ENCODE measurements around the gene PTPRN2. TPM values are rescaled to one million over a fixed set of nuclear protein-coding genes. Genes with fewer than 3 reads are reported as not detected.
"Not testable (repeated sequence)": the region's sequence is repeated elsewhere in the genome, so short reads cannot be mapped to it uniquely, and the experiment has no call there.

PTPRN2 gene
- polyA plus RNA-seq, 3 donors from 2014 or later, result 1.9 to 3.7 (median 2.2) TPM

DNA sequence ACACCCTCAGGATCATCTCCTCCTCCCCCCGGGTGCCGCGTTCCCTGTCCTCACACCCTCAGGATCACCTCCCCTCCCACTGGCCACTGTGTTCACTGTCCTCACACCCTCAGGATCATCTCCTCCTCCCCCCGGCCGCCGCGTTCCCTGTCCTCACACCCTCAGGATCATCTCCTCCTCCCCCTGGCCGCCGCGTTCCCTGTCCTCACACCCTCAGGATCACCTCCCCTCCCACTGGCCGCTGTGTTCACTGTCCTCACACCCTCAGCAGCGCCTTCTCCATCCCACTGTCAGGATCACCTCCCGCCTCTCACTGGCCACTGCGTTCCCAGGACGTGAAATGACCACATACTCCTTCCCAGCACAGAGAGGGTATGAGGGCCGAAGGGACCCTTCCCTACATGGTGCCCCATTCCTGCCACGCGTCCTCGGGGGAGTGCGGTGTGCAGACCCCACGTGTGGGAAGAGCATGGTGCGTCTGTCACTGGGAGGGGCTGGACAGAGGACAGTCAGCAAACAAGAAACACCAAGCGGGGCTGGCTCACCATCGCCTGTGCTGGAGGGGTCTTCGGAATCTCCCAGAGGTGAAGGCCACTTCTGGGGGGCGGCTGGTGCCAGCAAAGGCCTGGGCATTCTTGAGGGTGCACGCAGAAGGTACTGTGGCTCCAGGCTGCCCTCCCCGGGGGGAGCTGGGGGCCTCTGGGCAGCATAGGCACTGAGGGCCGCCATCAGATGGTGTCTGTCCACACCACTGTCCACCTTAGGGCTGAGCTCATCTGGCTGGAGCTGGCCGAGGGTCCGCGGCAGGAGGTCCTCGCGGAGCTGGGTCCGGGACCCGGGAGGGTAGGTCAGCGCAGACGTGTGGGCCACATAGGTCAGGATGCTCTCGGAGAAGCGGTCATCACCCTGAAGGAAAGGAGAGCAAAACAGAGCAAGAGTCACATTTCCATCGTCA lies 421.0 kb downstream of the PTPRN2 start:
- peaks cover 0 to 14% (median 4%) of the 10 kb centered on the region in 6 donors for H3K9me3 Mint-ChIP-seq
- no peak overlapping the region for H3K27ac Mint-ChIP-seq
- no peak for DNase-seq
- no peaks in the 10 kb centered on the region for H3K36me3 Mint-ChIP-seq
- peaks cover 1 to 3% (median 2%) of the 10 kb centered on the region in 3 donors for H3K27me3 Mint-ChIP-seq (ENCODE audit: low read depth in 3 of 3)
- H3K4me3 Mint-ChIP-seq, result no peak overlapping the region
- no peaks in the 10 kb centered on the region for H3K4me1 Mint-ChIP-seq

DNA sequence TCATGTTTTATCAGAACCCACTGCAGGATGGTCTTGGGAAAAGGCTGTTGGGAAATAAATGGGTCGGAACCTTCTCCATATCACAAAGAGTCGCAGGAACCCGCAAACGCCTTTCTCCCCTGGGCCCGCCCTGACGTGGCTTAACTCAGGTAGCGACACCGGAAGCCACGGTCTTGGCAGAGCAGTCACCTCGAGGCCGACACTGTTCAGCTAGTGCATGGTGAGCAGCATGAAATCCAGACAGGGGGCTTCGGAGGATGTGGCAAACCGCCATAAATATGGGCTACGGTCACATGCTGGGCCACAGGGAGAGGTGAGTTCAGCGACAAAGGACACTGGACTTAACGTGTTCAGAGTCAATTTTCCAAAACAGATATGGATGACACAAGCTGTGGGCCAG lies 421.9 kb downstream of the PTPRN2 start:
- Mint-ChIP-seq H3K4me3 (no peak overlapping the region), H3K36me3 (no peaks in the 10 kb centered on the region), H3K27ac (no peak overlapping the region), H3K27me3 (ENCODE audit: low read depth in 3 of 3) (peaks cover 0 to 3% (median 1%) of the 10 kb centered on the region in 3 donors), H3K9me3 (peaks cover 0 to 14% (median 4%) of the 10 kb centered on the region in 6 donors), H3K4me1 (no peaks in the 10 kb centered on the region)
- no peak for DNase-seq

GRCh38 chr7:158164101-158165095 lies 423.2 kb downstream of the PTPRN2 start:
- Mint-ChIP-seq H3K4me3 (no peak overlapping the region), H3K9me3 (peaks cover 0 to 14% (median 4%) of the 10 kb centered on the region in 6 donors), H3K36me3 (no peaks in the 10 kb centered on the region), H3K27me3 (ENCODE audit: low read depth in 3 of 3) (peaks cover 0 to 1% (median 0%) of the 10 kb centered on the region in 3 donors), H3K27ac (no peak overlapping the region), H3K4me1 (no peaks in the 10 kb centered on the region)
- DNase-seq, result no peak

DNA sequence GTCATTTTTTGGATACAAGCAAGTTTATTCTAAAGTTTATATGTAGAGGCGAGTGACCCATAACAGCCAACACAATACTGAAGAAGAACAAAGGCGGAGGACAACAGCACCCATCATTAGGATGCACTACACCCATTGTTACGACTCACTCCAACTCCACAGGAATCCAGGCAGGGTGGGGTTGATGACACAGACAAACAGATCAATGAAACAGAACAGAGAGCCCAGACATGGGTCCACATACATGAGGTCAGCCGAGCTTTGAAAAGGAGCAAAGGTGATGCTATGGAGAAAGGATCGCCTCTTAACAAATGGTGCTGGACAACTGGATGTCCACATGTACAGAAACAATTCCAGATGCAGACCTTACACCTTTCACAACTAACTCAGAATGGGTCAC lies 426.4 kb downstream of the PTPRN2 start:
- no peak overlapping the region for H3K4me3 Mint-ChIP-seq
- DNase-seq, result no peak
- peaks cover 0 to 14% (median 4%) of the 10 kb centered on the region in 6 donors for H3K9me3 Mint-ChIP-seq
- no peak overlapping the region for H3K27ac Mint-ChIP-seq
- H3K36me3 Mint-ChIP-seq, result no peaks in the 10 kb centered on the region
- peaks cover 0 to 2% (median 0%) of the 10 kb centered on the region in 3 donors for H3K27me3 Mint-ChIP-seq (ENCODE audit: low read depth in 3 of 3)
- no peaks in the 10 kb centered on the region for H3K4me1 Mint-ChIP-seq

GRCh38 chr7:158160199-158160598 lies 427.4 kb downstream of the PTPRN2 start:
- Mint-ChIP-seq H3K9me3 (peaks cover 2 to 20% (median 4%) of the 10 kb centered on the region in 6 donors), H3K4me1 (no peaks in the 10 kb centered on the region), H3K27ac (no peak overlapping the region), H3K27me3 (ENCODE audit: low read depth in 3 of 3) (peaks cover 0 to 2% (median 0%) of the 10 kb centered on the region in 3 donors), H3K4me3 (no peak overlapping the region), H3K36me3 (no peaks in the 10 kb centered on the region)
- no peak for DNase-seq

- H3K36me3 Mint-ChIP-seq, result no peaks in the 10 kb centered on the region
- no peak for DNase-seq
- H3K4me1 Mint-ChIP-seq, result no peaks in the 10 kb centered on the region
Measured at GRCh38 chr7:158157460-158157859, 430.2 kb downstream of the PTPRN2 start.

GRCh38 chr7:158151273-158151672 lies 436.4 kb downstream of the PTPRN2 start:
- H3K36me3 Mint-ChIP-seq; H3K4me1 Mint-ChIP-seq; H3K27ac Mint-ChIP-seq; DNase-seq; H3K4me3 Mint-ChIP-seq; H3K27me3 Mint-ChIP-seq (ENCODE audit: low read depth in 3 of 3): not testable (repeated sequence)
- H3K9me3 Mint-ChIP-seq, result peaks cover 0 to 16% (median 2%) of the 10 kb centered on the region in 6 donors

More at GRCh38 chr7:158157460-158157859, 430.2 kb downstream of the PTPRN2 start:
- Mint-ChIP-seq H3K27ac (no peak overlapping the region), H3K9me3 (peaks cover 0 to 11% (median 3%) of the 10 kb centered on the region in 6 donors), H3K4me3 (no peak overlapping the region), H3K27me3 (ENCODE audit: low read depth in 3 of 3) (peaks cover 0 to 2% (median 0%) of the 10 kb centered on the region in 3 donors)

GRCh38 chr7:158150234-158150633 lies 437.4 kb downstream of the PTPRN2 start:
- DNase-seq, result no peak
- H3K27ac Mint-ChIP-seq, result no peak overlapping the region
- peaks cover 0 to 2% (median 2%) of the 10 kb centered on the region in 3 donors for H3K27me3 Mint-ChIP-seq (ENCODE audit: low read depth in 3 of 3)
- no peak overlapping the region for H3K4me3 Mint-ChIP-seq
- no peaks in the 10 kb centered on the region for H3K4me1 Mint-ChIP-seq
- no peaks in the 10 kb centered on the region for H3K36me3 Mint-ChIP-seq
- H3K9me3 Mint-ChIP-seq, result peaks cover 0 to 10% (median 1%) of the 10 kb centered on the region in 6 donors

- not testable (repeated sequence) for H3K27me3 Mint-ChIP-seq (ENCODE audit: low read depth in 3 of 3)
Measured at GRCh38 chr7:158147431-158147830, 440.2 kb downstream of the PTPRN2 start.

DNA sequence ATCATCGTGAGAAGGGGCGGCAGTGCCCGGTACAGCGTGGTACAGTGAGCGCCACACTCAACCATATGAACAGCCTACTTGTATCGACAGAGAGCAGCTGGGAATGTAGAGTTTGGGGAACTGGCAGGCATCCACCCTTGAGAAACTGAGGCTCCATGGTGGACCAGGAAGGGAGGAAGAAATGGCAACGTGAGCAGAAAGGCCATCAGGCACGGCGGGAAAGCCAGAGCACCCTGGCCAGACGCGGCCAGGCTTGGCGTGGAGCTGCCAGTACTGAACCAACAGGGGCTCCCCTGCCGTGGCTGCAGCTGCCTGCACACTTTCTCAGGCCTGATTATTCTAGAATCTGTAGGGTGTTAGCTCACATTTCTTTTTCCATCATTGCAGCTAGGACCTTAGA lies 442.3 kb downstream of the PTPRN2 start:
- no peaks in the 10 kb centered on the region for H3K4me1 Mint-ChIP-seq
- no peak overlapping the region for H3K27ac Mint-ChIP-seq
- peaks cover 0 to 10% (median 4%) of the 10 kb centered on the region in 6 donors for H3K9me3 Mint-ChIP-seq
- H3K4me3 Mint-ChIP-seq, result no peak overlapping the region
- peaks cover 0 to 3% (median 2%) of the 10 kb centered on the region in 3 donors for H3K27me3 Mint-ChIP-seq (ENCODE audit: low read depth in 3 of 3)
- DNase-seq, result no peak
- no peaks in the 10 kb centered on the region for H3K36me3 Mint-ChIP-seq

More at GRCh38 chr7:158147431-158147830, 440.2 kb downstream of the PTPRN2 start:
- H3K36me3 Mint-ChIP-seq, DNase-seq, H3K27ac Mint-ChIP-seq, H3K9me3 Mint-ChIP-seq, H3K4me3 Mint-ChIP-seq, H3K4me1 Mint-ChIP-seq: not testable (repeated sequence)

DNA sequence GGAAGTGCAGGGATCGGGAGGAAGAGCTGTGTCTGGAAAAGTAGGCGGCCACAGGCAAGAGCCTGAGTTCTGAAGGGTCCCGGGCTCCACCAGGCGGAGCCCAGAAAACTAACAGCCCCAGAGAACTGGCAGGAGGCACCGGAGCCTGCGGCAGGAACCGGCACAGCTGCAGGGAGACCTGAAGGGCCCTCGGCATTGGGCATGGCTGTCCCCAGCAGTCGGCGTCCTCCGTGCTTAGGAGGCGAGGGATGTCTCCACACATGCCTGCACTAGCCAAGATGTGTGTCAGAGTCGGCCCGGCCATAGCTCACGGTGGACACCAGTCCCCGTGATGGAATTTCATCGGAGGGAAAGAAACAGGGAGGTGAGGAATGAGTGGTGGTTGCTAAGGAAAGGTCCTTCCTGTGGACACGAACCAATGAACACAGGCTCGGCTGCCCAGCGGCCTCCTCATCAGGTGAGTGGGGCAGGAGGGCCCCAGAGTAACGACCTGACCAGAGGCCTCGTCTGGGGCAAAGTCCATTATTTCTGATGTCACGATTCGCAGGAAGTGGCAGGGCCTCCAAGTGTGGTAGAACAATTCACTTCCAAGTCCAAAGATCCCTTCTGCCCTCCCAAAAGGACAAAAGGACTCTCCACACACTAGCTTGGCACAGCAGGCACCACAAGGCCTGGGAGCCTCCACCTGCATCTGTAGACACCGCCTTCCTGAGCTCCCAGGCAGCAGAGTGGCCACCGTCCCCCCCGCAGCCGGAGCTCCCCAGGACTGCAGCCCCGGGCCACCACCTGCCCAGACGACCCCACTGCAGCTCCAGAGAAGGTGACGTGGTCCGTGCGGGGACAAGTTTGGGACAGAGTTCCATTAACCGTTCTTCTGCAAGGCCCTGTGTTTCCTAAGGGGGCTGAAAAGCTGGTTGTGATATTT lies 444.2 kb downstream of the PTPRN2 start:
- H3K27ac Mint-ChIP-seq, result no peak overlapping the region
- H3K4me3 Mint-ChIP-seq, result no peak overlapping the region
- H3K27me3 Mint-ChIP-seq (ENCODE audit: low read depth in 3 of 3), result peaks cover 1 to 2% (median 2%) of the 10 kb centered on the region in 3 donors
- DNase-seq, result no peak
- H3K36me3 Mint-ChIP-seq, result no peaks in the 10 kb centered on the region
- H3K4me1 Mint-ChIP-seq, result no peaks in the 10 kb centered on the region
- peaks cover 0 to 15% (median 4%) of the 10 kb centered on the region in 6 donors for H3K9me3 Mint-ChIP-seq

GRCh38 chr7:158142657-158143056 lies 445.0 kb downstream of the PTPRN2 start:
- H3K4me3 Mint-ChIP-seq, result no peak overlapping the region
- DNase-seq, result no peak
- H3K27me3 Mint-ChIP-seq (ENCODE audit: low read depth in 3 of 3), result peaks cover 1 to 2% (median 2%) of the 10 kb centered on the region in 3 donors
- H3K36me3 Mint-ChIP-seq, result no peaks in the 10 kb centered on the region
- no peaks in the 10 kb centered on the region for H3K4me1 Mint-ChIP-seq
- H3K27ac Mint-ChIP-seq, result no peak overlapping the region
- peaks cover 0 to 15% (median 4%) of the 10 kb centered on the region in 6 donors for H3K9me3 Mint-ChIP-seq
